ENCODE results near the gene MYPN.
"Not testable (repeated sequence)": the region's sequence is repeated elsewhere in the genome, so short reads cannot be mapped to it uniquely, and the experiment has no call there.

MYPN gene

DNA sequence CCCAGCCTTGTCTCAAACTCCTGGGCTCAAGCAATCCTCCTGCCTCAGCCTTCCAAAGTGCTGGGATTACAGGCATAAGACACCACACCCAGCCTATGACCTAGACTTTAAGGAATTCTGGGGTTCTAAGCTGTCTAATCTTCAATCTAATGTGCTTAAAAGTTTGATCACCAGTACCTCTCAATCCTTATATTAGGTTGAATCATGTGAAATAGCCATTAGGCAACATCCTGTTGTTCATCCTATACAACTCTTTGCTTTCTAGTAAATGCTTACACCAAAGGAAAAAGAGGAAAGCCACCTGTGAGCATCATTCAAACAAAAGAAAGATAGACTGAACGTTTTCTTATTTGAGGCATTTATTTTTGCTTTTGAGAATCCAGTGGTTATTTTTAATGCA, 66.7 kb downstream of the MYPN start:
- DNase-seq, result no peak

GRCh38 chr10:68176797-68177196, 67.5 kb downstream of the MYPN start:
- DNase-seq, result no peak

GRCh38 chr10:68178592-68178991, 69.3 kb downstream of the MYPN start:
- DNase-seq, result no peak

- DNase-seq, result no peak
These were observed 69.7 kb downstream of the MYPN start for GRCh38 chr10:68179016-68179415.

DNA sequence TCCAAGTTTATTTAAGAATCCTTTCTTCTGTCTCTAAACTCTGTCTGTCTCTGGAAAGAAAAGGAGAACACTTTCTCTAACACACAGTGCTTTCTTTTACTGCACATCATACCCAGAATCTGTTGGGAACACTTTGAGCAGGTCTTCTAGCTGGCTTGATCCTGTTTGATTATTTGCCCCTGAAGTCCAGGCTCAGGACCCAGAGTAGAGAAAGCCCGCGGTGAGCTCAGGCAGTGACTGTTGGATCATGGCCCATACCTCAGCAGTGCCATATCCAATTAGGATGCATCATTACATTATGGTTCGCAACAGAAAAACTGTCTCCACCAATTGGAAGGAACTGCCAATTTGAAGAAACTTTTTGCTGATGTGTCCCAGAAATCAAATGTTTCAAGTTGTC, 71.2 kb downstream of the MYPN start:
- no peak for DNase-seq

DNA sequence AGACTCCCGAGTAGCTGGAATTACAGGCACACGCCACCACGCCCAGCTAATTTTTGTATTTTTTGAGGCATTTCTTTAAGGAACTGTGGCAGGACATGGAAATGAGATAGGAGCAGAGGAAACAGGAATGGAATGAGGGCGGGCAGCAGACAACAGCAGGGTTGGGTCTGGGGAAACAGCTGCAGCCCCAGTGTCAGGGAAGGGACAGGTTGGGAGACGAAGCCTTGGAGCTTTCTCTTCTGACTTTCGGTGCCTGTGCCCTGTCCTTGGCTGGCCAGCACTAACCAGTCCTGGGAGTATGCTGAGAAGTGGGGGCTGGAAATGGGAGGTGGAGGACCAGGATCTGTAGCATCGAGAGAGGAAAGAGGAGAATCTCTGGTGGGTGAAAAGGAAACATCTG, 75.3 kb downstream of the MYPN start:
- DNase-seq, result no peak

DNA sequence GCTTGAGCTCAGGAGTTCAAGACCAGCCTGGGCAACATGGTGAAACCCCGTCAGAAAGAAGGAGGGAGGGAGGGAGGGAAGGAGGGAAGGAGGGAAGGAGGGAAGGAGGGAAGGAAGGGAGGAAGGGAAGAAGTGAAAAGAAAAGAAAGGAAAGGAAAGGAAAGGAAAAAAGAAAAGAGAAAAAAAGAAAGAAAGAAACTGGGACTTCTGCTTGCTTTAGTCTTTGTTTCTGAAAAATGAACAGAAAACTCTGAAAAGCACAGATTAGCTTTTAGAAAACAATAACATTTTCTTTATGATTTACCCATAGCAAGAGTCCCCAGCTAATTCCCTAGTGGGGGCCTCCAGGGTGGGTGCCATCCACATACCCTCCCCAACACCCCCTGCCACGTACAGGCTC, 75.8 kb downstream of the MYPN start:
- DNase-seq, result no peak

DNA sequence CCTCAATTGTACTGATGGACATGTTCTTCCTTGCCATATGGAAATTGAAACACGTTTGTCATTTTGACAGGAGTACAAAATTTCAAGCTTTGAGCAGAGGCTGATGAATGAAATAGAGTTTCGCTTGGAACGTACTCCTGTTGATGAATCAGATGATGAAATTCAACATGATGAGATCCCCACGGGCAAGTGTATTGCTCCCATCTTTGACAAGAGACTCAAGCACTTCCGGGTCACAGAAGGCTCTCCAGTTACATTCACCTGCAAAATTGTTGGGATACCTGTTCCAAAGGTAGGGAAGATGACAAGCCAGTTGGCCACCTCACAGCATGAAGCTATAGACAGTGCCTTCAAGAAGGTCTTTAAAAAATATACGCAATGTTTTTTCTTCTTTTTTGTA, 79.5 kb downstream of the MYPN start:
- DNase-seq, result no peak

- no peak for DNase-seq
These were observed 82.8 kb downstream of the MYPN start for GRCh38 chr10:68192113-68192512.

GRCh38 chr10:68194290-68194689, 85.0 kb downstream of the MYPN start:
- no peak for DNase-seq

DNA sequence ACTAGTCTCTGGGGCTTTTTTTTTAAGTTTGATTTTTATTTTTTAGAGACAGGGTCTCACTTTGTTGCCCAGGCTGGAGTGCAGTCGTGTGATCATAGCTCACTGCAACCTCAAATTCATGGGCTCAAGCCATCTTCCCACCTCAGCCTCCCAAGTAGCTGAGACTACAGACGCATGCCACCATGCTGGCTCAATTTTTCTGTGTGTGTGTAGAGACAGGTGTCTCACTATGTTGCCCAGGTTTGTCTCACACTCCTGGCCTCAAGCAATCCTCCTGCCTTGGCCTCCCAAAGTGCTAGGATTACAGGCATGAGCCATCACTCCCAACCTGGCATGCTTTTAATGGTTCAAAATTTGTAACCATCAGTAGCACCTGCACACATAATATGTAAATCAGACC, 86.5 kb downstream of the MYPN start:
- not testable (repeated sequence) for DNase-seq

DNA sequence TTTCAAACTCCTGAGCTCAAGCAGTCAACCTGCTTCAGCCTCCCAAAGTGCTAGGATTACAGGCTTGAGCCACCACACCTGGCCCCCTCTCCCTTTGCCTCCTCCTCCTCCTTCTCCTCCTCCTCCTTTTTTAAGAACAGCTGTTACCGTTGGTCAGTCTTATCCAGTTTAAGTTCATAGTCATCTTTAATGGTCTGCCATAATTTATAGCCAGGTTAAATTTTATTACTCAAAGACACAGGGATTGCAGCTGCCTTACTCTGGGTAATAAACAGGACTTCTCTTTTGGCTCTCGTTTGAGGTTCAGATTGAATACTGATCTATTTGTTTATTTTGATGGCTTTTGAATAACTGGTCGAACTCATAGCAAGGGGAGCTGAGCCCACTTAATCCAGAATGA, 87.4 kb downstream of the MYPN start:
- DNase-seq, result no peak

GRCh38 chr10:68202960-68203353, 93.7 kb downstream of the MYPN start:
- DNase-seq, result no peak

GRCh38 chr10:68208424-68209042, 99.2 kb downstream of the MYPN start:
- no peak for DNase-seq

GRCh38 chr10:68211669-68212068, 102.4 kb downstream of the MYPN start:
- DNase-seq, result no peak

DNA sequence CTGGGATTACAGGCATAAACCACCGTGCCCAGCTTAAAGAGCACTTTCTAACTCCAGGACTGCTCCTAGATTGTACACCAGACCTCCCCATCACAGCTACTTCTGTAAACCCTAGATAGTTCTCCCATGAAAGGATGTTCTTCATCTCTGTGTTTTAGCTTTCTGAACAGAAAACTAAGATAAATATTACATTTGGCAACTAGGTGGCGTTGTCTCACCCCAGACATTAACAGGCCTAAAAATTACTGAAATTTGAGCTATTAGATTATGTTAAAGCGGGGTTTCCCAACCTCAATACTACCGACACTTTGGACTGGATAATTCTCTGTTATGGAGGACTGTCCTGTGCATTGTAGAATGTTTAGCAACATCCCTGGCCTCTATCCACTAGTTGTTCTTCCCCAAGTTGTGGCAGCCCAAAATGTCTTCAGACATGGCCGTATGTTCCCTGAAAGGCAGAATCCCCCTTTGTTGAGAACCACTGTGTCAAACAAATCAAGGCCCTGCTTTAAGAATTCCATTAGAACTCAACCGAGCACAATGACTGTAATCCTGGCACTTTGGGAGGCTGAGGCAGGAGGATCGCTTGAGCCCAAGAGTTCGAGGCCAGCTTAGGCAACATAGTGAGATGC, 103.5 kb downstream of the MYPN start:
- DNase-seq, result peak; percentile 3

DNA sequence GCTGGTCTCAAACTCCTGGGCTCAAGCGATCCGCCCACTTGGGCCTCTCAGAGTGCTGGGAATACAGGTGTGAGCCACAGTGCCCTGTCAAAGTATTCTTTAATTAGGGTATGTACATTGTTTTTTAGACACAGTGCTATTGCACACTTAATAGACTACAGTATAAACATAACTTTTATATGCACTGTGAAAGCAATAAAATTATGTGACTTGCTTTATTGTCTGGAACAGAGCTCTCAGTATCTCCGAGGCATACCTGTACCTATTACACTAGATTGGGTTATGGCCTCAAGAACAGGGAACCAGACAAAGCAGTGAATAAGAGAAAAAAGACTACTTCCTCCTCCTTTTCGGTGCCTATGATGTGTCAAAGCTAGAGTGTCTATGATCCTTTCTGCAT, 109.5 kb downstream of the MYPN start:
- no peak for DNase-seq

DNA sequence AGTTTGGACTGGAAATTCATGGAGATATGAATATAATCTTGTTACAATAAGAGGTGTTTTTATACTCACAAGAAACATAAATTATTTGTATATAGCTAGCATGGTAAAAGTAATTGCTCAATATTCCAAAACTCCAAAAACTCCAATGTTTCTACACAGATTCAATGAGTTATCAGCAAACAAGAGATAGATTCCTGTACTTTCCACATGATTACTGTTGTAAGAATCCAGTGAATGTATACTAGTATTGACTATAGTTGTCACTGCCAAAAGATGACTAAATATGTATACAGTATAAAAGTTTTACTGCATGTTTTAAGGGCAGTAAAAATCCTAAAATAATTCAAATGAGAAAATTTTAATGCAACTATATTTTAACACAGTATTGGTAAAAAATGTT, 111.9 kb downstream of the MYPN start:
- DNase-seq, result no peak

DNA sequence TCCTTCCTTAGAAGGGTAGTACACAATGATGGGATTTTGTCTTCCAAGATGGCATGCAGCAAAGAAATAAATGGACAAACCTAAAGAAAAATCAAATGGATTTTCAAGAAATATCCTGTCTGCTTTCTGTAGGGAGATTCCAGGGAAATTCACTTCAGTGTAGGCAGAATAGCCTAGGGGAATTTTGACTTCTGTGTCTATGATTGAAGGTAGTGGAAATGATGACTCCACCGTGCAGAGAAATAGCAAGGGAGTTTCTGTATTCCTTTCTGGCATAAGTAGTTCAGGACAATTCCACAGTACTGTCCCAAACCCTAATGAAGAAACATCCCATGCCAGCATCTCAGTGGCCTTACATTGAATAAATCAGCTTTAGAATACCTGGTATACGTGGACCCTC, 113.1 kb downstream of the MYPN start:
- DNase-seq, result no peak

DNA sequence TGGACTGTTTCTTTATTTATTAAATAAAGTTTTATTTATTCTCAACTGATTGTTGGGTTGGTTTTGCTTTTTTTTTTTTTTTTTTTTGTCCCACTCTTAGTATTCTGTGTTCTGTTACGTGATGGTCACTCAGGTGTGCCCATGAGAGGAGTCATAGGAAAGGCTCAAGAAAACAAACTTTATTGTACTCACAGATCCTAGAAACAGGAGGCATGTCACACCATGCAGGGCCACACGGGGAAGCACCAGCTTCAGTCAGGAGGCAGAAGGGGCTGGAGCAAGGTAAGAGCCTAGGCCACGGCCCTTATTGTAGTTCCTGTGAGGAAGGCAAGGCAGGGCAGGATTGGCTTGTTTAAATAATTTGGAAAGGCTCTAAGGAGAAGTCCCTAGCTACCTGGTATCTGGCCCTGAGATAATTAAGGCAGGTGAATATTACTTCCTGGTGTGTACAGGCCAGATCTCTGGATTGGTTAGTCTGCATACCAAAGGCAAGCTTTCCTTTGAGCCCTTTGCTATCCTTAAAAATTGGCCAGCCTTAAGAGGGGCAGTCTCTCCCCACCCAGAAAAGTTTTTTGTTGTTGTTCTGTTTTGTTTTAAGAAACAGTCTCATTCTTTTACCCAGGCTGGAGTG, 114.4 kb downstream of the MYPN start:
- no peak for DNase-seq

GRCh38 chr10:68224810-68225209, 115.5 kb downstream of the MYPN start:
- no peak for DNase-seq

- no peak for DNase-seq
These were observed 121.0 kb downstream of the MYPN start for GRCh38 chr10:68230268-68230667.

GRCh38 chr10:68231106-68231816, 122.0 kb downstream of the MYPN start:
- DNase-seq, result no peak

DNA sequence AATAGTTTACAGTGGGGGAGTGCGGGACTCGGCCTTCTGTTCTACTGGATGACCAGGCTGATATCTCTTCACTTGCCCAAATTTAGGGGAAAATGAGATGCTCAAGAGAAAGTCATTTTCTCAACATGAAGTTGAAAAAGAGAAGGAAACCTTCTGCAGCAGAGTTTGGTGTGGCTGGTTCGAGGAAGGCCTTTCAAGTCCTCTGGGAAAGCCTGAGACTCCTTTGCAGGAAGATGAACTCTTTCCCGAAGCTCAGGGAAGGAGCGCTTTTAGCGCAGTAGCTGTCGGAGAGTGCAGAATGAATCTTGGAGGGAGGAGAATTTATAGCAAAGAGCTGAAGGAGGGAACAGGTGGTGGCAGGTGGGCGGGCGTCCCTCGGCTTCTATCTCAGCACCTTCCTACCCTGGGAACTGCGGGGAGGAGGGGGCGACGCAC, 122.5 kb downstream of the MYPN start, which contains the start of gene ATOH7:
Gene ATOH7, minus strand, starts transcription at position 297 of the 435 bp plus-strand sequence. CDS start 436 bp downstream, outside the sequence.
- DNase-seq, result no peak
